GM21825 (cell line): ENCODE data around the gene TAF6.

Experiments used
- ATAC-seq: cut with Tn5 transposase; IDR thresholded peaks from one replicate; pipeline ENCODE4 v1.9.1; 2021; ENCODE audit warnings: mild to moderate bottlenecking, moderate library complexity; ENCODE audit not compliant: unreplicated experiment

The TAF6 gene

DNA sequence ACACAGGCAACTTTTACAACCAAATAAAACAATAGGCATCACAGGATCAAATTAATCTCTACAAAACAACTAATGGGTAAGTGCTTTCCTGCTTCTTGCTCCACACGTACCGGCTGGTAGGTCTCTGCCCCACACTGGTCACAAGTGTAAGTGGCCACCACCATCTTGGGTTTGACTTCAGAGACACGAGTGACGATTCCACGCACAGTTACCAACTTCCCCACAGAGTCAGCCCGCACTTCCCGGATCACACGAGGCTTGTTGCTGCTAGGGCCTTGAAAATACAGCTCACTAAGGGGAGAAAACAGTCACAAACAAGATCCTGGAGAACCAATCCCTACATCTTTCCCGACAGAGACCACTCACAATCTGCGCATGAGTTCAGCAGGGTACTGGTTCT lies 20.2 kb downstream of the TAF6 start:
- no peak for ATAC-seq

GRCh38 chr7:100095704-100096103 lies 23.5 kb downstream of the TAF6 start:
- no peak for ATAC-seq

DNA sequence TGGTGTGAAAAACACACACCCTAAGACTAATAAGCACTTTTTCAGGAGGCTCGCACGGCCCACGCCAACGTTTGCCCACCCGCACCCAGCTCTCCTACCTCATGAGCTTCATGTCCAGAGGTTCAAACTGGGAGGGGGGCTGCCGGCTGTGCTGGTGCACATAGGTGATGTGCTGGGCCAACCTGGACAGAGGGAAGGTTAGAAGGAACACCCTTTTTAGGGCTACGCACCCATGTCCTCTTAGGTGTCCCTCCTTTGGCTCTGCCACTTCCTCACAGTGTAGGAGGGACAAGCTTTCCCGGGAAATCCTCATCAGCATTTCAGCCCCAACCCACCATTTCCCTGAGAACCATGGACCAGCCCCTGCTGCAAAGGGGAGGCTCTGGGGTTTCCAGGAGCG lies 23.9 kb downstream of the TAF6 start:
- ATAC-seq: no peak

DNA sequence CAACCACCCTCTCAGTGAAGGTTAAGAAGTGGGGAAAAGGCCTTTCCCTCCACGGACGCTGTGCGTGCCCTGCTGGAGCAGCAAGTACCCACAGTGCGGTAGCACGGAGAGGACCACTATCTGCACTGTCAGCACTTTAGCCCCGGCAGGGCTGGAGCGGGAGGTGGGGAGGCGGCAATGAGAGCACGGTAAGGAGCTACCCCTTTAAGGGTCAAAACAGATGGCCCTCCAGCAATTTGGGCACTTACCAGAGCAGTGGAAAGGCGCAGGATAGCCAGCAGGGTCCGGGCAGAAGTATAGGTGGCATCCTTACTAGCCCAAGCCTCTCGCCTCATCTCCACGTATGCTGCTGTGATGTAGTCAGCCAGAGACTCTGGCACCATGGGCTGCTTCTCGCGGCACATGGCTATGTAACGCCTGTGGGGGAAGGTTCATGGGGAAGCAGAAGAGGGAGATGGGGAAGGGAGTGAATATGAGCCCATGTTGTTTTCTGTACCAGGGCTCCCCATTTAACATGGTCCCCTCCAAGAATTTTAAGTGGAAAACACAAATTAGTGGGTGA lies 25.2 kb downstream of the TAF6 start:
- ATAC-seq: no peak

GRCh38 chr7:100093498-100093897 lies 25.7 kb downstream of the TAF6 start:
- no peak for ATAC-seq

DNA sequence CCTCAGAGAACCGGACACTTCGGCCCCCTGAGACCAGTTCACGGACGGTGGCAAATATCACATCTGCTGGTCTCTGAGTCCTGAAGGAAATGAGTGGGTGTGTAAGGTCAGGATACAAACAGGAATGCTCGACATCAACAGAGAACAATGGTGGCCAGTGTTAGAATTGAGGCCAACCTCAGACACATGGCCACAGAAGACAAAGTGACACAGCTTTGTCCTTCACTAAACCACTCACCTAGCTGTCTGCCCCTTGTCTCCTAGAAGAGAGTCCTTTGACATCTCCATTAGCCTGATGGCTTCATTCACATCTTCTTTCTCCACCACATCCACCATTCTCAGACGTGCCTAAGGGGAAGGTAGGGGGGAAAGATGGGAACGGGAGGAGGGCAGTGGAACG lies 26.1 kb downstream of the TAF6 start:
- ATAC-seq: no peak

DNA sequence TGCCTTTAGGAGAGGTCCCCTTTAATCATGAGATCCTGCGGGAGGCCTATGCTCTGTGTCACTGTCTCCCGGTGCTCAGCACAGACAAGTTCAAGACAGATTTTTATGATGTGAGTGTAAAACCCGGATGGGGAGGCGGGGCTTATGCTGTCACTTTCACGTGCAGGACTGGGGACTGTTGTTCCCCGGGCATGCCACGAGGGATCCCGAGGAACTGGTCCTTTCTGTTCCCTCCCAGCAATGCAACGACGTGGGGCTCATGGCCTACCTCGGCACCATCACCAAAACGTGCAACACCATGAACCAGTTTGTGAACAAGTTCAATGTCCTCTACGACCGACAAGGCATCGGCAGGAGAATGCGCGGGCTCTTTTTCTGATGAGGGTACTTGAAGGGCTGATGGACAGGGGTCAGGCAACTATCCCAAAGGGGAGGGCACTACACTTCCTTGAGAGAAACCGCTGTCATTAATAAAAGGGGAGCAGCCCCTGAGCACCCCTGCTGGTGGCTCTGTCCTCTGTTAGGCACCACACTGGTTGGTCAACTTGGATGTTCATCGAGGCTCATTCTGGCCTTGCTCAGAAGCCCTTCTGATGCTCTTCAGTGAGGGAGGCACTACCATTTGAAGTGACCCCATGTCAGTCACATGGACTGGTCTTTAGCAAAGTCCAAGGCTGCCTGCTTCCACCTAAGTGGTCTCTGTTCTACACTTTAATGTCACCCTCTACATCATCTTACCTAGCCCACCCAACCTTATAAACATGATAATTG lies 27.6 kb downstream of the TAF6 start:
- ATAC-seq: no peak

- no peak for ATAC-seq
Observed at GRCh38 chr7:100090527-100091410, 28.4 kb downstream of the TAF6 start.

- ATAC-seq: no peak
Observed at GRCh38 chr7:100089458-100090196, 29.5 kb downstream of the TAF6 start.

- ATAC-seq: peak; percentile 62
Observed at GRCh38 chr7:100088621-100089457, 30.3 kb downstream of the TAF6 start, which contains the start of gene COPS6. COPS6 (plus strand) TSS chr7:100088969; CDS start chr7:100088991, 22 bp downstream.

DNA sequence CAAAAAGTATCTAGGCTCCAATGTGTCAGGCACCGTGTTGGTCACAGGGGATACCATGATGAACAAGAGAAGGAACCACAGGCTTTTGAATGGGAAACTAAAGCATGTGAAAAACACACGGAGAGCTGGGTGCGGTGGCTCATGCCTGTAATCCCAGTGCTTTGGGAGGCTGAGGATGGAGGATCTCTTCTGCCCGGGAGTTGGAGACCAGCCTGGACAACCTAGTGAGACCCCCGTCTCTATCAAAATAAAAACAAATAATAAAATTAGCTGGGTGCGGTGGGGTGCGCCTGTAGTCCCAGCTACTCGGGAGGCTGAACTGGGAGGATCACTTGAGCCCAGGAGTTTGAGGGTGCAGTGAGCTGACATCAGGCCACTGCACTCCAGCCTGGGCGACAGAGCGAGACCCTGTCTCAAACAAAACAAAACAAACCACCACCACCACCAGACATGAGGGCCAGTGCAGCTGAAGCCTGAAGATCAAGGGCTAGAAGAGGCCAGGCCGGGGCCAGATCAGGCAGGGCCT lies 31.0 kb downstream of the TAF6 start:
- no peak for ATAC-seq

DNA sequence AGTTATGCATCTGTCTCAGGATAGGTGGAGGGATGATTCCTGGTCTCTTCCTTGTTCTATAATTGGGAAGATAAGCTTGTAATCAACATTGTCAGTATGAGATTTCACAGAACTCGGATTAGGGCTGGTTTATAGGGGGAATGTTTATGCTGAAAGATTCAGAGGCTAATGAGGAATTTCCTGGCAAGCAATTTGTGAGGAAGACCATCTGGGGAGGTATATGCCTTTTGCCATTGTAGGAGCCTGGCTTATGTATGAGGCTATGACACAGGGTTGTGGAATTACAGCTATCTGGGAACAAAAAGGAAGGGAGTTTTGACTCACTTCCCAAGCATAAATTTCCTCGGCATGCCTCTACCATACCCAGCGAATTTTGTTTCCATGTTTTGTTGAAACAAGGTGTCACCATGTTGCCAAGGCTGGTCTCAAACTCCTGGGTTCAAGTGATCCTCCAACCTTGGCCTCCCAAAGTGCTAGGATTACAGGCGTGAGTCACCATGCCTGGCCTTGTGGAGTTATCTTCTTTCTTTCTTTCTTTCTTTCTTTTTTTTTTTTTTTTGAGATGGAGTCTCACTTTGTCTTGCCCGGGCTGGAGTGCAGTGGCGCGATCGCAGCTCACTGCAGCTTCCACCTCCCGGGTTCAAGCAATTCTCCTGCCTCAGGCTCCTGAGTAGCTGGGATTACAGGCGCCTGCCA lies 32.0 kb downstream of the TAF6 start:
- no peak for ATAC-seq

DNA sequence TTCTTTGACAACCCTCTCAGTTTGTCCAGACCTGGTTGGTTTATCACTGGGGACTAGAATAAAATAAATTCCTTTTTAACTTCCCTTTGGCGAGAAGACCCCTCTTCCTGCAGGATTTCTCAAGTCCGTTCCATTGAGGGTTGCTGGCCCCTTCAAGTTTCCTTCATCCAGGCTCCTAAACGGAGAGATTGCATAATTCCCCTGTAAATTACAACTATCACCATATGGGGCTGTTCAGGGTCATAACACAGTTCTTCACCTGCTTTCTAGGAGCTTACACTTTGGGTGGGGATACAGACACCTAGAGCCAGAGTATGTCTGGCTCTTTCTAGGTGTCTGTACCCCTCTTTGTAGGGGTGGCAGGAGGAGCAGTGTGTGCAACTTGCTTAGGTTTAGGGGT lies 33.6 kb downstream of the TAF6 start:
- ATAC-seq: no peak

DNA sequence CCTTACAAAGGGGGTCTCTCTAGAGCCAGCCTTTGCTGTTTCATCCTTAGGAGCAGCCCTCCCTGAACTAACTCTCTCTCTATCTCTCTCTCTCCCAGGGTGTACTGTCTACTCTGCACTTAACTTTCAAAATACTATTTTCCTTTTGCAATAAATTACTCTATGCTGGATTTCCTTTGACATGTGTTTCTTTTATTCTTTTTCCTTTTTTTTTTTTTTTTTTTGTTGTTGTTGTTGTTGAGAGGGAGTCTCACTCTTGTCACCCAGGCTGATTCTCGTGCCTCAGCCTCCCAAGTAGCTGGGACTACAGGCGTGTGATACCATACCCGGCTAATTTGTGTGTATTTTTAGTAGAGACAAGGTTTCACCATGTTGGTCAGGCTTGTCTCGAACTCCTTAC lies 36.2 kb downstream of the TAF6 start:
- ATAC-seq: no peak

DNA sequence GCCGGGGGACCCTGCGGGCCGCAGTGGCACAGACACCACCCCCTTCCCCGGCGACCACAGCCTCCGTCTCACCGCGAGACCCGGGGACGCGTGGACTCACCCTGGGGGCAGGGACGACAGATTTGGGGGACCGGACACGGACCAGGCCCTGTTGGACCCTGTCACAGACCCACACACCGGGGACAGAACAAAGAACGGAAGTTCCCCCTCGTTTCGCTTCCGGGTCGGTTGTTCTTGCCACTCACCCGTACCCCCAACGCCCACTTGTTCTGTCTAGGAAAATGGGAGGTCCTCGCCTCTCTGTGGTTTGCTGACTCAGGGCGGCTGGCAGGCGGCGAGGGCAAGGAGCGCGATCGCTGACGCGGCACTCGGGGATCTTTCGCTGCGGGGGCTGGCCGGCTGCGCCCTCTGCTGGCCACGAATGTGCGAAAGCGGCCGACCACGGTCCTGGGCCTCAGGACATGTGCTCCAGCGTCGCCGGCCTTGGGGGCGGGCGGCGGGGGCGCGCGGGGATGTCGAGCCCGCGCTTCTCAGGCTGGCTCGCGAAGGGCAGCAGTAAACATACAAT lies 37.5 kb downstream of the TAF6 start, which contains the start of gene ZNF3:
Gene ZNF3 (minus strand): TSS at position 189 of the 568 bp plus-strand sequence. CDS start 4,366 bp downstream, outside the sequence.
- ATAC-seq: peak; percentile 79

DNA sequence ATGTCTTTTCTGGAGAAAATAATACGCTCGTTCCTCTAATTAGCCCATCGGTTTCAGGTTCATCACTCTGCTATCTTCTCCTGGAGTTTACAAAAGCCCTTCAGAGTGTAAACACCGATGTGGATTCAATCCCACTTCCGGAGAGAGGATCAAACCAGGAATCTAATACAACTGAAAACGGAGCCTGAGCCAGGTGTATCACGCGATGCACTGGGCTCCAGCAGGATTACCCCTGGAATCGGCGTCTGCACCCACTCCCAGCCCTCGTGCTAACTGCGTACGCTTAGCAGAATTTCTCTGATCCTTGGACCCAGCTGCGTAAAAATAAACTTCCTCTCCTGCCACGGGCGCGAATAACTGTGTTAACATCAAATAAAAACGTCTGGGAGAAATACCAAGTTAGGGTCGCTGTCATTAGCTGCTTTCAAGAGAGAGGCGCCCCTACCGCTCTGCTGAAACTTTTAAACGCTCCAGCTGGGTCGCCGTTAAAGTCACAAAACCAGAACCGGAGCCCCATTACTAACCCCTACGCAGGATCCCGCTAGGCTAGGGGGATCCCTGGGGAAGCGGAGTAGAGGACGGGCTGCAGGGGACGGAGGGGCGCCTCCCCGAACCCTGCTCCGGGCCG lies 38.1 kb downstream of the TAF6 start:
- peak; percentile 14 for ATAC-seq

GRCh38 chr7:100079024-100079560 lies 40.1 kb downstream of the TAF6 start:
- no peak for ATAC-seq

- no peak for ATAC-seq
Observed at GRCh38 chr7:100077205-100077604, 42.0 kb downstream of the TAF6 start.
